Breast epithelium (tissue), 4 donors: ENCODE data around the gene FBXW8. TPM values are rescaled to one million over a fixed set of nuclear protein-coding genes. Genes with fewer than 3 reads are reported as not detected.

ENCODE experiments used
- DNase-seq, 2 donors: peaks; one replicate each; pipeline ENCODE4 v3.0.0-alpha.2; 2019; ENCODE audit warnings: low spot score in 2 of 2
- H3K27ac ChIP-seq, 2 donors: fragments of 200-600 bp; sonication (generic) in 1 of 2; one replicate each; pipeline ENCODE4 v1.5.1; 2016 to 2019; ENCODE audit warnings: mild to moderate bottlenecking in 1 of 2
- H3K27me3 ChIP-seq, 2 donors: fragments of 200-600 bp; sonication (generic) in 1 of 2; one replicate each; pipeline versions ENCODE4 v1.5.1 to v1.6.0; 2017 to 2019; ENCODE audit warnings: control low read depth in 1 of 2, mild to moderate bottlenecking in 1 of 2
- H3K36me3 ChIP-seq: fragments of 200-600 bp; one replicate; pipeline ENCODE4 v1.5.1; 2019
- H3K4me1 ChIP-seq, 2 donors: fragments of 200-600 bp; sonication (generic); one replicate each; pipeline ENCODE4 v1.5.1; 2016 to 2019; ENCODE audit warnings: control low read depth in 1 of 2
- H3K4me3 ChIP-seq, 3 donors: fragments of 200-600 bp; sonication (generic); 1 replicate in 2 of 3; 2 replicates in 1 of 3; pipeline ENCODE4 v1.5.1; 2016 to 2019; ENCODE audit warnings: mild to moderate bottlenecking in 3 of 3, moderate library complexity in 2 of 3
- H3K9me3 ChIP-seq, 2 donors: fragments of 200-600 bp; sonication (generic) in 1 of 2; one replicate each; pipeline ENCODE4 v1.5.1; 2016 to 2019; ENCODE audit warnings: control low read depth in 1 of 2
- CTCF ChIP-seq, 3 donors: fragments of 450-650 bp; IDR thresholded peaks; one replicate each; pipeline ENCODE4 v1.5.1; 2016 to 2017; ENCODE audit warnings: antibody characterized with exemption in 3 of 3, mild to moderate bottlenecking in 3 of 3, moderate library complexity in 3 of 3
- POLR2A ChIP-seq: fragments of 450-650 bp; IDR thresholded peaks from one replicate; pipeline ENCODE4 v1.6.1; 2016; ENCODE audit warnings: antibody characterized with exemption, mild to moderate bottlenecking, moderate library complexity
- POLR2AphosphoS5 ChIP-seq, 3 donors: sonication (generic); formaldehyde crosslinking; IDR thresholded peaks; one replicate each; pipeline ENCODE4 v1.6.1; 2017; ENCODE audit warnings: antibody characterized with exemption in 3 of 3
- intact Hi-C: fragments of 100-400 bp; cut with DNase I; formaldehyde crosslinking; loops from one replicate; pipeline ENCODE4 v1.15.1; 2023; ENCODE audit warnings: low total_unique reads
- total RNA-seq, 3 donors: library from RNA; depleted of rRNA; stranded (reverse); fragments of >200 nt; gene quantifications; one replicate each; pipeline ENCODE4 v1.1.0, GENCODE V29; 2016

The FBXW8 gene
- total RNA-seq, 3 donors from 2014 or later, result 14.9 to 22.3 (median 16.4) TPM

GRCh38 chr12:116990971-116991966 lies 80.5 kb downstream of the FBXW8 start:
- H3K27ac ChIP-seq, result no peak overlapping the region

GRCh38 chr12:116996093-116996492 lies 85.3 kb downstream of the FBXW8 start:
- no peaks in the 10 kb centered on the region for H3K36me3 ChIP-seq
- no peak overlapping the region for H3K4me3 ChIP-seq
- H3K27ac ChIP-seq, result no peak overlapping the region
- DNase-seq, result no peak
- H3K27me3 ChIP-seq, result no peaks in the 10 kb centered on the region
- no peaks in the 10 kb centered on the region for H3K4me1 ChIP-seq
- no peaks in the 10 kb centered on the region for H3K9me3 ChIP-seq
- intact Hi-C loops, result no loop called here
- TF ChIP-seq POLR2A (no peak), POLR2AphosphoS5 (IDR thresholded peaks at IDR 0.05) (no peak), CTCF (IDR thresholded peaks at IDR 0.05) (no peak)

More at GRCh38 chr12:116990971-116991966, 80.5 kb downstream of the FBXW8 start:
- no peaks in the 10 kb centered on the region for H3K36me3 ChIP-seq
- no peak for DNase-seq
- intact Hi-C loops, result no loop called here
- no peaks in the 10 kb centered on the region for H3K9me3 ChIP-seq
- H3K4me3 ChIP-seq, result no peak overlapping the region
- H3K4me1 ChIP-seq, result no peaks in the 10 kb centered on the region
- TF ChIP-seq CTCF (IDR thresholded peaks at IDR 0.05) (no peak), POLR2AphosphoS5 (IDR thresholded peaks at IDR 0.05) (no peak), POLR2A (no peak)
- H3K27me3 ChIP-seq, result no peaks in the 10 kb centered on the region

- no peak for DNase-seq
- H3K4me3 ChIP-seq, result no peak overlapping the region
- H3K36me3 ChIP-seq, result no peaks in the 10 kb centered on the region
- H3K4me1 ChIP-seq, result no peaks in the 10 kb centered on the region
- no peaks in the 10 kb centered on the region for H3K9me3 ChIP-seq
- H3K27me3 ChIP-seq, result no peaks in the 10 kb centered on the region
- intact Hi-C loops, result no loop called here
- TF ChIP-seq POLR2AphosphoS5 (IDR thresholded peaks at IDR 0.05), result no peak
- TF ChIP-seq CTCF (IDR thresholded peaks at IDR 0.05), result no peak
- no peak for TF ChIP-seq POLR2A
- H3K27ac ChIP-seq, result no peak overlapping the region
Observed at GRCh38 chr12:116996621-116997020, 85.9 kb downstream of the FBXW8 start.

- DNase-seq, result no peak
- intact Hi-C loops, result no loop called here
- no peaks in the 10 kb centered on the region for H3K9me3 ChIP-seq
- no peaks in the 10 kb centered on the region for H3K36me3 ChIP-seq
- no peak overlapping the region for H3K4me3 ChIP-seq
- no peaks in the 10 kb centered on the region for H3K27me3 ChIP-seq
- TF ChIP-seq POLR2A (no peak), POLR2AphosphoS5 (IDR thresholded peaks at IDR 0.05) (no peak), CTCF (IDR thresholded peaks at IDR 0.05) (no peak)
- no peaks in the 10 kb centered on the region for H3K4me1 ChIP-seq
- no peak overlapping the region for H3K27ac ChIP-seq
Observed at GRCh38 chr12:116999066-116999465, 88.3 kb downstream of the FBXW8 start.

- H3K4me1 ChIP-seq, result no peaks in the 10 kb centered on the region
- intact Hi-C loops, result no loop called here
- no peaks in the 10 kb centered on the region for H3K9me3 ChIP-seq
- H3K36me3 ChIP-seq, result no peaks in the 10 kb centered on the region
- H3K27ac ChIP-seq, result no peak overlapping the region
- TF ChIP-seq POLR2AphosphoS5 (IDR thresholded peaks at IDR 0.05) (no peak), CTCF (IDR thresholded peaks at IDR 0.05) (no peak), POLR2A (no peak)
- DNase-seq, result no peak
- no peaks in the 10 kb centered on the region for H3K27me3 ChIP-seq
- no peak overlapping the region for H3K4me3 ChIP-seq
Observed at GRCh38 chr12:117000316-117000715, 89.6 kb downstream of the FBXW8 start.
